HPDE6-E6E7 (cell line): ENCODE data around the gene SOX3.

Source experiments
- DNase-seq: peaks from one replicate; pipeline ENCODE4 v3.0.0; 2011; ENCODE audit warnings: missing footprints; ENCODE audit errors: extremely low spot score

The SOX3 gene

DNA sequence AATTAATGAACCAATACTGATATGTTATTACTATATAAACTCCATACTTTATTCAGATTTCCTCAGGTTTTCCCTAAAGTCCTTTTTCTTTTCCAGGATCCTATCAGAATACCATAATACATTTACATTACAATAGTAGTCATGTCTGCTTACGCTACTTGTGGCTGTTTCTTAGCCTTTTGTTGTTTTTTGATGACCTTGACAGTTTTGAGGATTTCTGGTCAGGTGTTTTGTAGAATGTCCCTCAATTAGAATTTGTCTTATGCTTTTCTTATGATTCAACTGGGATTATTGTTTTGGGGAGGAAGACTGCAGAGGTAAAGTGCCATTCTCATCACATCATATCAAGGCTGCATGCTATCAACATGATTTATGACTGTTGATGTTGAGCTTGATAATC lies 9.1 kb downstream of the SOX3 start:
- no peak for DNase-seq

DNA sequence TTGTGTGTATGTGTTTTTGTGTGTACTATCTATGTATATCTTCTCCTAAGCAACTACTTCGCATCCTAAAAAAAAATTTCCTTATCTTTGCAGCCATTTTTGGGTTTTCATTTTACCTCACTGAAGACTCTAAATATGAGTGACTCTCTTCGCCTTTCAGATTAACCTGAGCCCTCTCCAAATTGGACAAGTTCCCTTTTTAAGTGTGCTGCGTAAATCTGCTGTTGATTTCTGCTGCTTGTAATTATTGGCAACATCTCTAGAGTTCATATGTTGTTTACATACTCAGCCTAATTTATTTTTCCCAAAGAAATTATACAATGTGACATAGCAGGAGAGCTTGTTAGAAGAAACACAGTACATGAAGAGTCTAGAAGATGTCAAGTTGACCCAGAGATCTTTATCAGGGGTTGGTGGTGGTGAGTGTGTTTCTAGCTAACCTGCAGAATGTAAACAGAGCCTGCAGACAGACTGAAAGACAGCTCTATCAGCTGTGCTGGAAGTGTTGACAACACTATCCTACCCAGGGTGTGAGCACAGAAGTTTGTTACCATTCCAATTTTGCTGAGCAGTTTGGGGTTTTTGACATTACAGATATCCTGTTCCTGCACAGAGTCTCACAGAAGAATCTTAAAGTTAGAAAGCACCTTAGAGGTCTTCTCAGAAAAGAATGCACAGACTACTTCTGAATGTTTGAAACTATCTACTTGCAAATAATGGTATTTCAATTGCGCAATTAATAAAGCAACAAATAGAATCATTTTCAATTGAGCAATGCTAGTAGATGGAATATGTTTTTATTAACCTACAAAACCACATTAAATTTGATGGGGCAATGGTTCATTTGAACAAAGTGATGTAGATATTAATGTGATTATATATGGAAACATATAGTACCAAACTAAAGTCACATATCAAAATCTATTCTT lies 12.5 kb downstream of the SOX3 start:
- DNase-seq = no peak

DNA sequence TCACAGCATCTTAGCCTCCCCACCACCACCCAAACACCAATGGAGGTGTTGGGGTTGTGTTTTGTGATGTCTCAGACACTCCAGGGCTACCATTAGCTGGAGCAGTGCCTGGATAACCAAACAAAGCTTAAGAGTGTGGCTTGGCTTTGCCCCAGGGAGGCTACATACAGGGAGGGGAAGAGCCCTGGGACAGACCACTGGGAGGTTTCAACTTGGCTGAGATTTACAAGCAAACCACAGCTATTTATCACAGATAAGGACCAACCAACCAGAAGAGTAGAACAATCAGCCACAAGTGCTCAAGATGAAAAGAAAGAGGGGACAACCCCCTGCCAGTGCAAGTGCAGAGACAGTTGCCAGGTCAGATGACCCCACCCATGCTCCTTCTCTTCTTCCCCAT lies 24.1 kb downstream of the SOX3 start:
- DNase-seq = no peak

DNA sequence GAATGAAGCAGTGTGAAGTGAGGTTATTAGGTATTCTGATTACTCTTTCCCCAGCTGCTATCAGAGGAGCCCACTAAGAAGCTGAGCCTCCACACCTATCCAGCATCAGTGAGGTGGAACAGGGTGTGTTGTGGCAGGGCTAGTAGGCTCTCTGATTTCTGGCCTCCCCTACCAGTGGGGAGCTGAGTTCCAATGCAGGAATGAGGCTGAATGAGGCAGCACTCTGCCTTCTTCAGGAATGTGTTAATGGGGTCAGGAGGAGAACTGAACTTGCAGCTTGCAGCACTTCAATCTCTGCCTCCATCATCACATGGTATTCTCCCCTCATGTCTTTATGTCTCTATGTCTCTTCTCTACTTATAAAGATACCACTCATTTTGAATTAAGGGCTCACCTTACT lies 26.9 kb downstream of the SOX3 start:
- no peak for DNase-seq

DNA sequence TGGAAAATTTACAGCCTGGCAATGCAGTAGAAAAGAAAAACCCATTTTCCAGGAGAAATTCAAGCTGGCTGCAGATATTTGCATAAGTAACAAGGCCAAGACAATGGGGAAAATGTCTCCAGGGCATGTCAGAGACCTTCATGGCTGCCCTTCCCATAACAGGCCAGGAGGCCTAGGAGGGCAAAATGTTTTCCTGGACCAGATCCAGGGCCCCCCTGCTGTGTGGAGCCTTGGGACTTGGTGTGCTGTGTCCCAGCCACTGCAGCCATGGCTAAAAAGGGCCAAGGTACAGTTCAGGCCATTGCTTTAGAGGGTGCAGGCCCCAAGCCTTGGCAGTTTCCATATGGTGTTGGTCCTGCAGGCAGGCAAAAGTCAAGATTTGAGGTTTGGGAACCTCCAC lies 29.8 kb downstream of the SOX3 start:
- DNase-seq = no peak

DNA sequence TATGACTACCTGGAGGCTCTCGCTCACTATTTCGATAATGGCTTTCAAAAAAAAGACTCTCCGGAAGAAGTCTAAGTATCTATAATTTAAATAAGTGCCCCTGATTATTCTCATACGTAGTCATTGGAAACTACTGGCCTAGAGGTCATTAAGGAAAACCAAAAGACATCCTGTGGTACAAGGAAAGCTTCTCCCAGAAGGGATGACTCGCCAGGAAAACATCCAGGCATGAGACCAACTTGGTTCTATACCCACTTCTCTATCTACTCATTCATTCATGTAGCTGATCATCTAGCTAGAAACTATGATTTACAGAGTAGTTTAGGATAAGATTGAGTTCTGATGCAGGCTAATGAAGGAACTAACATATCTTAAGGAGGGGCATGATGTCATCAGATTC lies 37.7 kb downstream of the SOX3 start:
- DNase-seq = no peak
